IPS DF 4.7 (cell line): ENCODE results near the gene CRISPLD2.

ENCODE experiments used
- DNase-seq: peaks from one replicate; pipeline ENCODE4 v3.0.0-alpha.2; 2013; ENCODE audit warnings: low spot score; ENCODE audit errors: extremely low read depth

The CRISPLD2 gene

GRCh38 chr16:84819644-84820304, at the start of gene CRISPLD2:
CRISPLD2 (plus strand) TSS chr16:84819985; CDS start chr16:84838496, 18,511 bp downstream.
- DNase-seq, result no peak

GRCh38 chr16:84773312-84773711, 46.5 kb upstream of the CRISPLD2 start:
- no peak for DNase-seq

GRCh38 chr16:84774810-84775209, 45.0 kb upstream of the CRISPLD2 start:
- no peak for DNase-seq

- DNase-seq, result no peak
These were observed 44.4 kb upstream of the CRISPLD2 start for GRCh38 chr16:84775262-84775810.

GRCh38 chr16:84777435-84777834, 42.4 kb upstream of the CRISPLD2 start:
- no peak for DNase-seq

- no peak for DNase-seq
These were observed 41.1 kb upstream of the CRISPLD2 start for GRCh38 chr16:84778720-84779119.

- DNase-seq, result no peak
These were observed 39.7 kb upstream of the CRISPLD2 start for GRCh38 chr16:84780063-84780462.

- DNase-seq, result no peak
These were observed 39.0 kb upstream of the CRISPLD2 start for GRCh38 chr16:84780544-84781376.

GRCh38 chr16:84782846-84783245, 36.9 kb upstream of the CRISPLD2 start:
- no peak for DNase-seq

GRCh38 chr16:84785843-84786581, 33.8 kb upstream of the CRISPLD2 start:
- no peak for DNase-seq

- no peak for DNase-seq
These were observed 33.1 kb upstream of the CRISPLD2 start for GRCh38 chr16:84786605-84787262.

- no peak for DNase-seq
These were observed 32.5 kb upstream of the CRISPLD2 start for GRCh38 chr16:84787263-84787622.

GRCh38 chr16:84788920-84789391, 30.8 kb upstream of the CRISPLD2 start:
- no peak for DNase-seq

- no peak for DNase-seq
These were observed 30.4 kb upstream of the CRISPLD2 start for GRCh38 chr16:84789431-84789830.

GRCh38 chr16:84790301-84790700, 29.5 kb upstream of the CRISPLD2 start:
- no peak for DNase-seq

- DNase-seq, result no peak
These were observed 28.7 kb upstream of the CRISPLD2 start for GRCh38 chr16:84791088-84791487.

- DNase-seq, result no peak
These were observed 28.3 kb upstream of the CRISPLD2 start for GRCh38 chr16:84791501-84791900.

- DNase-seq, result no peak
These were observed 25.6 kb upstream of the CRISPLD2 start for GRCh38 chr16:84794186-84794585.

- DNase-seq, result no peak
These were observed 25.2 kb upstream of the CRISPLD2 start for GRCh38 chr16:84794626-84795025.

GRCh38 chr16:84795329-84796053, 24.3 kb upstream of the CRISPLD2 start:
- DNase-seq, result no peak
